GM23248 (cell line): Measurements from ENCODE around the gene SHMT1.

Source experiments
- EZH2 ChIP-seq: fragments of 200-600 bp; sonication (generic); IDR thresholded peaks from 2 replicates; pipeline ENCODE4 v1.6.1; 2018; ENCODE audit warnings: antibody characterized with exemption, mild to moderate bottlenecking; ENCODE audit not compliant: insufficient read depth, poor library complexity, severe bottlenecking
- EZH2phosphoT487 ChIP-seq: fragments of 200-600 bp; sonication (generic); IDR thresholded peaks from 2 replicates; pipeline ENCODE4 v1.6.1; 2018; ENCODE audit warnings: antibody characterized with exemption, moderate library complexity, mild to moderate bottlenecking, low read depth; ENCODE audit not compliant: insufficient read depth

- TF ChIP-seq EZH2 (no peak), EZH2phosphoT487 (no peak)
Observed at GRCh38 chr17:18364166-18364565, 816 bp upstream of the SHMT1 start.
